Activated CD8-positive, alpha-beta memory T cell treated with anti-CD3 and anti-CD28 coated beads, Interleukin-2, amount 10 ng/mL, durations not matched to agents 7 days and 5 days (primary cell): ENCODE data around the gene PYGM. TPM values are rescaled to one million over a fixed set of nuclear protein-coding genes. Genes with fewer than 3 reads are reported as not detected.

ENCODE experiments used
- ATAC-seq: fragments of 150-1000 bp; cut with Tn5 transposase; one replicate; pipeline ENCODE4 v1.10.0; 2021; ENCODE audit warnings: moderate library complexity
- CTCF ChIA-PET: fragments of 350-600 bp; sonication (Branson Sonifier 250); formaldehyde crosslinking; loops from one replicate; lab custom pipeline; 2021; ENCODE audit warnings: antibody characterized with exemption; lab: Charles Lee
- DNase-seq: peaks from one replicate; pipeline ENCODE4 v3.0.0-alpha.2; 2020
- H3K27ac Mint-ChIP-seq: one replicate; pipeline ENCODE4 v1.8.0; 2021; ENCODE audit warnings: mild to moderate bottlenecking, mixed read lengths
- H3K27me3 Mint-ChIP-seq: one replicate; pipeline ENCODE4 v1.8.0; 2021; ENCODE audit warnings: mixed read lengths
- H3K36me3 Mint-ChIP-seq: one replicate; pipeline ENCODE4 v1.8.0; 2021; ENCODE audit warnings: mild to moderate bottlenecking, mixed read lengths
- H3K4me1 Mint-ChIP-seq: one replicate; pipeline ENCODE4 v1.8.0; 2021; ENCODE audit warnings: mixed read lengths
- H3K4me3 Mint-ChIP-seq: one replicate; pipeline ENCODE4 v1.8.0; 2021; ENCODE audit warnings: mild to moderate bottlenecking, moderate library complexity, mixed read lengths
- H3K9me3 Mint-ChIP-seq: one replicate; pipeline ENCODE4 v1.8.0; 2022; ENCODE audit warnings: low read depth, mixed read lengths
- total RNA-seq, 2 experiments: library from RNA; stranded (reverse); gene quantifications; one replicate each; pipeline ENCODE4 v1.2.3, GENCODE V29; 2021

The PYGM gene
- 1 to 10 TPM; 2.0 to 3.2 TPM for total RNA-seq

DNA sequence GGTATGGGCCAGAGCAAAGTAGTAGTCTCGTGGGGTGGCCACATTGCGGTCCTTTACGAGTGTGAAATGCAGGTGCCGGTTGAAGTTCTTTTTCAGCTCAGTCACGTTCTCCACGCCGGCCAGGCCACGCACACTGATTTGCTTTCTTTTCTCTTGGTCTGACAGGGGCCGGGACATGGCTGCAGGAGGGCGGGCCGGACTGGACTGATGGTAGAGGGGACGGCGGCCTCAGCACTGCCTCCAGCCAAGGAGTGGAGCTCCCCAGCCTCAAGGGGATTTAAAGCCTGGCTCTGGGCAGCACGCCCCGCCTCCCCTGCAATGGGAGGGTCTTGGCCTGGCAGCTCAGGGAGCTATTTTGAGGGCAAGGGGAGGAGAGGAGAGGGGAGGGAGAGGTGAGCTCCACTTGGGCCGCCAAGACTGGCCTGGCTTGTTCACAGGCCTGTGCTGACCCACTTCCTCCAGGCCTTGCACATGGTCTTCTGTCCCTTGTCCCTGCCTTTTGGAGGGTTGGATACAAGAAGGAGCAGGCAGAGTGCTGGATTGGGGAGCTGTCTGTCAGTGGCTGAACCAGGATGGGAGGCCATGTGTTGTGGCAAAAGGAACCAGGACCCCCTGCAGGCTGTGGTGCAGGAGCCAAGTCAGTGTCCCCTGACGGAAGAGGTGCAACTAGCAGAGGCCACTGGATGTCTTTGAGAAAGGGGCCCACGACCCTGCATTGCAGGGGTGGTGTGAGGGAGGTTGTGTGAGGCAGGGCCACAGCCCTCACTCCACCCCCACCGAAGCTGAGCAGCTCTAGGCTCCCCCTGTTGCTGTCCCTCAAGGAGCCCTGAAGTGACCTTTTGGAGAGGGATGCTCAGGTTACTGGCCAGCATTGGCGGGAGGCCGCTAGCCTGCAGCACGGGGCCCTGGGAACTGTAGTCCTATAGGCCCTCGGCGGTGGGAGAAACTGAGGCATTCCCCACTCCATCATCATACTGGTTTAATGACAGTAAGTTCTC, at the start of gene PYGM:
Gene PYGM (minus strand): TSS at position 253 of the 998 bp plus-strand sequence. CDS start 76 bp downstream, at position 177.
- Mint-ChIP-seq H3K36me3 (peaks cover 21% of the 10 kb centered on the region), H3K27ac (peak within 1 kb of the TSS; percentile 87), H3K4me3 (no peak within 1 kb of the TSS), H3K27me3 (no peaks in the 10 kb centered on the region), H3K4me1 (peaks cover 52% of the 10 kb centered on the region), H3K9me3 (no peaks in the 10 kb centered on the region)
- ATAC-seq (no peak), DNase-seq (no peak)
- CTCF ChIA-PET: interaction anchor here (1.0 to 14.7 kb wide), 10 partner anchors 8 to 19 kb away, joined by 3 to 294 read pairs (median 4); partner anchors contain the start of genes RASGRP2 and SF1

DNA sequence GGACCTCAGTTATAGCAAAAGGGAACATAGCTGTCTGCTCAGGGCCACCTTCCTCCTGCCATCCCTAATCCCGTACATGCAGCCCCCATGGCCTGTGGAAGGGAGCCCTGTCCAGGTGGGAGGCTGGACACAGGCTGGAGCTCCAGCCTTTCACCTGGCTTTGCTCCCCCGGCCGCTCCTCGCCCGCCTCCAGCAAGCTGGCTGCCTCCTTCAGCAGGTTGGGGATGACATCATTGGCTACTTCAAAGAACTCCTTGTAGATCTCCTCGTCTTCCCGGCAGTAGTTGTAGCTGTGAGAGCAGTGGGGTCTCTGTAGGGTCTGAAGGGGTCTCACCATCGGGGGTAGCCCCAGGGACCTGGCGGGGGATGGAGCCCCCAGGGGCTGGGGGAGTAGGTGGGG, 45.7 kb upstream of the PYGM start:
- no peaks in the 10 kb centered on the region for H3K9me3 Mint-ChIP-seq
- no peak overlapping the region for H3K4me3 Mint-ChIP-seq
- peaks cover 27% of the 10 kb centered on the region for H3K4me1 Mint-ChIP-seq
- DNase-seq (no peak), ATAC-seq (no peak)
- CTCF ChIA-PET: no interaction called here
- H3K27me3 Mint-ChIP-seq: no peaks in the 10 kb centered on the region
- no peaks in the 10 kb centered on the region for H3K36me3 Mint-ChIP-seq
- no peak overlapping the region for H3K27ac Mint-ChIP-seq

GRCh38 chr11:64804346-64805210, 44.8 kb upstream of the PYGM start:
- no peak overlapping the region for H3K27ac Mint-ChIP-seq
- no peaks in the 10 kb centered on the region for H3K9me3 Mint-ChIP-seq
- H3K36me3 Mint-ChIP-seq: no peaks in the 10 kb centered on the region
- no peaks in the 10 kb centered on the region for H3K27me3 Mint-ChIP-seq
- peaks cover 23% of the 10 kb centered on the region for H3K4me1 Mint-ChIP-seq
- ATAC-seq: no peak
- DNase-seq: no peak
- CTCF ChIA-PET: interaction anchor here (1.3 to 2.0 kb wide), 3 partner anchors 9 to 62 kb away, joined by 4 to 5 read pairs (median 5); partner anchors contain the start of gene SF1
- H3K4me3 Mint-ChIP-seq: peak overlapping the region; percentile 80

DNA sequence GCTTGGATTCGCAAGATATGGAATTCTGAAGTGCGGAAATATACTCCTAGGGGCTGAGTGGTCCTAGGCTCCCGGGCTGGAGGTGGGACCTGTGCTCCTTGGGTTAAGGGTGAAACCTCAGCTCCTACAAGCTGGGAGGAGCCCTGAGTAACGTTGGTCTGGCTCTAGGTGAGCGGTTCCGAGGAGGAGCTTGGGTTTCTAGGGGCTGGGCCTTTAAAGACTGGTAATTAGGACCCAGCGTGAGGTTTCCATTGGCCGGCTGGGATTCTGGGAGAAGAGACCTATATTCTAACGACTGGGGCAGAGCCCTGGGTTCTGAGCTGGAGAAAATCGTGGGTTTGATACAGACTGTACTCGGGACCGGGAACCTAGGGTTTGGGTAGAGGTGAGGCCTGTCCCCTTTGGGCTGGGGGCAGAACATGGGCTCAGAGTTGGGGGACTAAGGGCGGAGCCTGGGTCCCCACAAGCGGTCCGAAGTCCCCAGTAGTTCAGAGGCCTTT, 44.1 kb upstream of the PYGM start:
- Mint-ChIP-seq H3K36me3 (peaks cover under 1% of the 10 kb centered on the region), H3K4me1 (peaks cover 19% of the 10 kb centered on the region), H3K27me3 (no peaks in the 10 kb centered on the region), H3K9me3 (no peaks in the 10 kb centered on the region), H3K4me3 (peak overlapping the region; percentile 80), H3K27ac (peak overlapping the region; percentile 81)
- ATAC-seq (no peak), DNase-seq (no peak)
- CTCF ChIA-PET: interaction anchor here (1.3 to 2.0 kb wide), 3 partner anchors 9 to 61 kb away, joined by 4 to 5 read pairs (median 5); partner anchors contain the start of gene SF1

GRCh38 chr11:64803158-64803845, 43.5 kb upstream of the PYGM start, which contains the start of gene MAP4K2:
Gene MAP4K2, minus strand, starts transcription at chr11:64803214. Its CDS starts 65 bp downstream, at chr11:64803149.
- Mint-ChIP-seq H3K27me3 (no peaks in the 10 kb centered on the region), H3K9me3 (no peaks in the 10 kb centered on the region), H3K27ac (peak within 1 kb of the TSS; percentile 81), H3K36me3 (peaks cover 3% of the 10 kb centered on the region), H3K4me3 (peak within 1 kb of the TSS; percentile 80), H3K4me1 (peaks cover 18% of the 10 kb centered on the region)
- CTCF ChIA-PET: interaction anchor here (0.8 to 2.0 kb wide), 5 partner anchors 8 to 60 kb away, joined by 4 to 5 read pairs (median 4); partner anchors contain the start of genes MEN1 and SF1
- DNase-seq: peak; percentile 87
- peak; percentile 92 for ATAC-seq

- Mint-ChIP-seq H3K4me3 (peak overlapping the region; percentile 80), H3K4me1 (peaks cover 16% of the 10 kb centered on the region), H3K9me3 (no peaks in the 10 kb centered on the region), H3K27ac (peak overlapping the region; percentile 73), H3K27me3 (no peaks in the 10 kb centered on the region), H3K36me3 (peaks cover 3% of the 10 kb centered on the region)
- CTCF ChIA-PET: interaction anchor here (0.8 to 2.0 kb wide), 3 partner anchors 8 to 59 kb away, joined by 4 to 5 read pairs (median 4); partner anchors contain the start of gene MEN1
- peak; percentile 55 for DNase-seq
- no peak for ATAC-seq
Measured at GRCh38 chr11:64802370-64803157, 42.8 kb upstream of the PYGM start.

- peaks cover 4% of the 10 kb centered on the region for H3K36me3 Mint-ChIP-seq
- peak overlapping the region; percentile 80 for H3K4me3 Mint-ChIP-seq
- H3K27ac Mint-ChIP-seq: peak overlapping the region; percentile 73
- no peaks in the 10 kb centered on the region for H3K27me3 Mint-ChIP-seq
- H3K9me3 Mint-ChIP-seq: no peaks in the 10 kb centered on the region
- CTCF ChIA-PET: no interaction called here
- DNase-seq: no peak
- no peak for ATAC-seq
- peaks cover 15% of the 10 kb centered on the region for H3K4me1 Mint-ChIP-seq
Measured at GRCh38 chr11:64801561-64802369, 42.0 kb upstream of the PYGM start.

DNA sequence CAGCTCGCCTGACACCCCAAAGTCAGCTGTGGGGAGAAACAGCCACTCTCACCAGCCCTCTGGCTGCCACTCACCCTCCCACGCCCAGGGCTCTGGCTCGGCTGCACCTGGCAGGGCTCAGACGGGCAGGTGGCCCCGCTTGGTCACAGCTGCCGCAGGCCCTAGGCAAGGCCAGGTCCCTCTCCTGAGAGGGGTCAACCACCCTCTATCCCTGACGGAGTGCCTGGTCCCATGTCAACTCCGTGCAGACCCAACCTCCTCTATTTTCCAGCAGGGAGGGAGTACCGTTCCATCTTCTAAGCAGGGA, 41.3 kb upstream of the PYGM start:
- CTCF ChIA-PET: interaction anchor here (0.8 to 1.5 kb wide), 3 partner anchors 9 to 14 kb away, joined by 3 to 5 read pairs (median 3); partner anchors contain the start of gene MEN1
- Mint-ChIP-seq H3K36me3 (peaks cover 7% of the 10 kb centered on the region), H3K27me3 (no peaks in the 10 kb centered on the region), H3K9me3 (no peaks in the 10 kb centered on the region), H3K4me1 (peaks cover 22% of the 10 kb centered on the region), H3K4me3 (peak overlapping the region; percentile 80), H3K27ac (peak overlapping the region; percentile 73)
- DNase-seq (no peak), ATAC-seq (no peak)

DNA sequence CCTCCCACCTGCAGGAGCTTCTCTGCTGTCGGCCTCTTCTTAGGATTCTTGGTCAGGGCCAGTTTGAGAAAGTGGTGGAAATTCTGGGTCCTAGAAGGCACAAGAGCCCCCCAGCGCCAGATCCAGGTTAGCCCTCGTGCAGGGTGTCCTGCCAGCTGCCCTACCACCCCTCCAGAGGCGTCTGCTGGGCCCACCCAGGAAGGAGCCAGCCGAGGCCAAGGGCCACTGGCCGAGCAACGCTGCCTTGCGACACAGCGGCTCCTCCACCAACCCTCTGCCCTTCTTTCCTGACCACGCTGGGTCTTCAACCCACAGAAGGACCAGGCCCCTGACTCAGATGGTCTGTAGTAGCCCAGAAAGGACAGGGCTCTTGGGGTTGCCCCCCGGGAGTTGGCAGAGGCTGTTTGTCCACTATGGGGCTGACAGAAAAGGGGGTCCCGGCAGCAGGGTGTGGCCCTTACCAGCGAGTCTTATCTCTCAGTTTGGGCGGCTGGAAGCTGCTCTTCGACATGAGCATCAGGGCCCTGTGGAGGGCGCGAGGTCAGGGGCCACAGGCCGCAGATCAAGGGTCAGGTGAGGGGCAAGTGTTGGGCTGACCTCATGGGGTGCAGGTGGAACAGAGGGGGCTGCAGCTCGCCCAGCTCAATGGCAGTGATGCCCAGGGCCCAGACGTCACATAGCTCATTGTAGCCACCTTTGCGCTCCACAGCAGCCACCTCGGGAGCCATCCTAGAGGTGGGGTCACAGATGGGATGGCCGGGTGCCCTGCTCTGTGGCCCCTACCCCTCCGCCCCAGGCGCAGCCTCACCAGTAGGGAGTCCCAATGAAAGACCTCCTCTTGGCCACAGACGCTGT, 40.8 kb upstream of the PYGM start:
- CTCF ChIA-PET: interaction anchor here (0.8 to 1.5 kb wide), 3 partner anchors 10 to 14 kb away, joined by 3 to 5 read pairs (median 3); partner anchors contain the start of gene MEN1
- Mint-ChIP-seq H3K4me1 (peaks cover 22% of the 10 kb centered on the region), H3K9me3 (no peaks in the 10 kb centered on the region), H3K27me3 (no peaks in the 10 kb centered on the region), H3K4me3 (no peak overlapping the region), H3K27ac (no peak overlapping the region), H3K36me3 (peaks cover 7% of the 10 kb centered on the region)
- DNase-seq (no peak), ATAC-seq (no peak)

- Mint-ChIP-seq H3K4me3 (no peak overlapping the region), H3K27me3 (no peaks in the 10 kb centered on the region), H3K36me3 (peaks cover 7% of the 10 kb centered on the region), H3K27ac (no peak overlapping the region), H3K4me1 (peaks cover 23% of the 10 kb centered on the region), H3K9me3 (no peaks in the 10 kb centered on the region)
- no peak for ATAC-seq
- no peak for DNase-seq
- CTCF ChIA-PET: interaction anchor here (1.3 to 2.3 kb wide), 3 partner anchors 11 to 21 kb away, joined by 5 to 6 read pairs (median 5); partner anchors contain the start of genes MEN1 and SF1
Measured at GRCh38 chr11:64799623-64800302, 40.0 kb upstream of the PYGM start.
